ENCODE results near the gene FOXC2. TPM values are rescaled to one million over a fixed set of nuclear protein-coding genes. Genes with fewer than 3 reads are reported as not detected.

FOXC2 gene
- polyA plus RNA-seq, 1 of the 3 experiments (the other 2 are of a cell fraction): 1.3 TPM

DNA sequence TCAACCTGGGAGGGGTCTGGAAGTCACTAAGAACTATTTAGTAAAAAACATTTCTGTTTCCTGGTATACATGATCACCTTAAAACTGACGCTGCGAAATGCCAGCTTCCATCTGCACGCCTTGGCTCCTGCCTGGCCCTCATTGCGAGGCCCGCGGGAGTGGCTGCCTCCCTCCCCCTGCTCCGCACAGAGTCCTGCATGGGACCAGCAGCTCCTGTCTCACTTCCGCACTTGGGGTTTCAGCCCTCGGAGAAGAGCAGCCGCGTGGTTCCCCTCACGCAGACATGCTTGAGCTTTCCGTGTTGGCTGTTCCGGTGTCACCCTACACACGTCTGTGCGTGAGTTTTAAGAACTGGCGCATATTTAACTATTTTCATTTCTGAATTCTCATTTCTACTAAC, 30.0 kb upstream of the FOXC2 start:
- H3K9ac ChIP-seq: no peak overlapping the region
- POLR2A ChIA-PET: no interaction called here
- H3K9me2 ChIP-seq: no peaks in the 10 kb centered on the region
- H3F3A ChIP-seq (replicated peaks; ENCODE audit: insufficient read depth): no peaks in the 10 kb centered on the region
- TF ChIP-seq PBX3 (IDR thresholded peaks at IDR 0.05) (no peak), GATA2 (CRISPR knock-in tag; IDR thresholded peaks at IDR 0.05) (no peak), EP300 (IDR thresholded peaks at IDR 0.05; ENCODE audit: borderline replicate concordance in 1 of 2, low read depth in 1 of 2, low read length in 1 of 2) (no peak), EZH2phosphoT487 (IDR thresholded peaks at IDR 0.05; ENCODE audit: borderline replicate concordance, low read depth) (no peak), POLR2AphosphoS5 (IDR thresholded peaks at IDR 0.05; ENCODE audit: low read depth, low read length) (no peak), TEAD4 (IDR thresholded peaks at IDR 0.05; ENCODE audit: borderline replicate concordance, insufficient read depth) (no peak), YY1 (IDR thresholded peaks at IDR 0.05; ENCODE audit: low read depth) (no peak), SMC3 (IDR thresholded peaks at IDR 0.05; ENCODE audit: low read depth, low read length) (no peak), MEF2A (IDR thresholded peaks at IDR 0.05; ENCODE audit: borderline replicate concordance, low read depth) (no peak)
- TF ChIP-seq, protein P1, sequence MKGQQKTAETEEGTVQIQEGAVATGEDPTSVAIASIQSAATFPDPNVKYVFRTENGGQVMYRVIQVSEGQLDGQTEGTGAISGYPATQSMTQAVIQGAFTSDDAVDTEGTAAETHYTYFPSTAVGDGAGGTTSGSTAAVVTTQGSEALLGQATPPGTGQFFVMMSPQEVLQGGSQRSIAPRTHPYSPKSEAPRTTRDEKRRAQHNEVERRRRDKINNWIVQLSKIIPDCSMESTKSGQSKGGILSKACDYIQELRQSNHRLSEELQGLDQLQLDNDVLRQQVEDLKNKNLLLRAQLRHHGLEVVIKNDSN (IDR thresholded peaks at IDR 0.05; ENCODE audit: borderline replicate concordance, low read depth): no peak
- H2AFZ ChIP-seq (ENCODE audit: low read depth): no peak overlapping the region
- 98% methylated on average over 16 of the region's 17 CpGs for WGBS (ENCODE audit: low lambda C conversion rate)
- H3K27ac ChIP-seq (ENCODE audit: low read depth in 2 of 2, low read length in 1 of 2): no peak overlapping the region
- H3K4me3 ChIP-seq (ENCODE audit: low read depth in 2 of 2, low read length in 1 of 2): no peak overlapping the region
- H3K4me2 ChIP-seq: no peak overlapping the region
- DNase-seq: no peak
- H3K79me2 ChIP-seq (ENCODE audit: insufficient read depth): no peaks in the 10 kb centered on the region
- no peaks in the 10 kb centered on the region for H3K4me1 ChIP-seq (ENCODE audit: control insufficient read depth in 1 of 2, insufficient read depth in 2 of 2, low read depth in 1 of 2, low read length in 1 of 2)
- no peaks in the 10 kb centered on the region for H3K9me3 ChIP-seq
- CTCF ChIA-PET: interaction anchor here (3.0 kb wide), 1 partner anchor 16 kb away, joined by 13 read pairs; no protein-coding TSS in a partner anchor
- H3K27me3 ChIP-seq (ENCODE audit: insufficient read depth): no peaks in the 10 kb centered on the region
- H3K36me3 ChIP-seq (replicated peaks in 1 of 2; ENCODE audit: control insufficient read depth in 1 of 2, insufficient read depth in 2 of 2, low read length in 1 of 2): peaks cover 20 to 48% of the 10 kb centered on the region in 2 experiments
- no peaks in the 10 kb centered on the region for H4K20me1 ChIP-seq (ENCODE audit: insufficient read depth)

DNA sequence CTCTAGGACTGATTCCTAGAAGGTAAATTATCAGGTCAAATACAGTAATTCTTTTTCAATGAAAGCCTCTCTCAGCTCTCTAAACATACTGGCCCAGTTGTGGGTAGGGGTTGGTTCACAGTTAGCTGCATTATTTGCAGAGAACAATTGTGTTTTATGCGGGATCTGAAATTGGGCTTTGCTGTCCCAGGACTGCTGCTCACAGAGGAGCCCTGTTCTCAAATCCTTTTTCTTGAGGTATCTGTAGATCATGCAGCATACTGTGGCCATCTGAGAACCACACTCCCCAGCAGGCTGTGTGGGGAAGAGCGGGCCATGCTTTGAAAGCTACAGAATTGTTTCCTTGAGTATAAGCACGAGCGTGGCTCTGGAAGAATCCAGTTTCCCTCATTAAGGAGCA, 29.1 kb upstream of the FOXC2 start:
- ChIA-PET CTCF (interaction anchor here (3.0 kb wide), 1 partner anchor 17 kb away, joined by 13 read pairs; no protein-coding TSS in a partner anchor), POLR2A (no interaction called here)
- H3F3A ChIP-seq (replicated peaks; ENCODE audit: insufficient read depth): no peaks in the 10 kb centered on the region

More for the DNA sequence above, 29.1 kb upstream of the FOXC2 start:
- 100% methylated on average over 4 of the region's 4 CpGs for WGBS (ENCODE audit: low lambda C conversion rate)
- no peak for DNase-seq
- H3K9me3 ChIP-seq: no peaks in the 10 kb centered on the region
- no peaks in the 10 kb centered on the region for H3K79me2 ChIP-seq (ENCODE audit: insufficient read depth)
- H3K36me3 ChIP-seq (replicated peaks in 1 of 2; ENCODE audit: control insufficient read depth in 1 of 2, insufficient read depth in 2 of 2, low read length in 1 of 2): peaks cover 20 to 54% of the 10 kb centered on the region in 2 experiments
- H3K27ac ChIP-seq (ENCODE audit: low read depth in 2 of 2, low read length in 1 of 2): no peak overlapping the region
- H3K27me3 ChIP-seq (ENCODE audit: insufficient read depth): no peaks in the 10 kb centered on the region
- no peaks in the 10 kb centered on the region for H3K4me1 ChIP-seq (ENCODE audit: control insufficient read depth in 1 of 2, insufficient read depth in 2 of 2, low read depth in 1 of 2, low read length in 1 of 2)
- H4K20me1 ChIP-seq (ENCODE audit: insufficient read depth): no peaks in the 10 kb centered on the region
- H3K4me3 ChIP-seq (ENCODE audit: low read depth in 2 of 2, low read length in 1 of 2): no peak overlapping the region
- no peak for TF ChIP-seq REST (IDR thresholded peaks at IDR 0.05; ENCODE audit: low read depth, low read length)
- no peak for TF ChIP-seq TAF1 (IDR thresholded peaks at IDR 0.05; ENCODE audit: borderline replicate concordance, low read depth, low read length)
- TF ChIP-seq RXRA (IDR thresholded peaks at IDR 0.05; ENCODE audit: borderline replicate concordance, low read depth): no peak
- TF ChIP-seq, protein P2, sequence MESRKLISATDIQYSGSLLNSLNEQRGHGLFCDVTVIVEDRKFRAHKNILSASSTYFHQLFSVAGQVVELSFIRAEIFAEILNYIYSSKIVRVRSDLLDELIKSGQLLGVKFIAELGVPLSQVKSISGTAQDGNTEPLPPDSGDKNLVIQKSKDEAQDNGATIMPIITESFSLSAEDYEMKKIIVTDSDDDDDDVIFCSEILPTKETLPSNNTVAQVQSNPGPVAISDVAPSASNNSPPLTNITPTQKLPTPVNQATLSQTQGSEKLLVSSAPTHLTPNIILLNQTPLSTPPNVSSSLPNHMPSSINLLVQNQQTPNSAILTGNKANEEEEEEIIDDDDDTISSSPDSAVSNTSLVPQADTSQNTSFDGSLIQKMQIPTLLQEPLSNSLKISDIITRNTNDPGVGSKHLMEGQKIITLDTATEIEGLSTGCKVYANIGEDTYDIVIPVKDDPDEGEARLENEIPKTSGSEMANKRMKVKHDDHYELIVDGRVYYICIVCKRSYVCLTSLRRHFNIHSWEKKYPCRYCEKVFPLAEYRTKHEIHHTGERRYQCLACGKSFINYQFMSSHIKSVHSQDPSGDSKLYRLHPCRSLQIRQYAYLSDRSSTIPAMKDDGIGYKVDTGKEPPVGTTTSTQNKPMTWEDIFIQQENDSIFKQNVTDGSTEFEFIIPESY (IDR thresholded peaks at IDR 0.05; ENCODE audit: borderline replicate concordance, low read depth): no peak
- TF ChIP-seq POLR2AphosphoS5 (IDR thresholded peaks at IDR 0.05; ENCODE audit: low read depth, low read length): no peak
- TF ChIP-seq, protein P3, sequence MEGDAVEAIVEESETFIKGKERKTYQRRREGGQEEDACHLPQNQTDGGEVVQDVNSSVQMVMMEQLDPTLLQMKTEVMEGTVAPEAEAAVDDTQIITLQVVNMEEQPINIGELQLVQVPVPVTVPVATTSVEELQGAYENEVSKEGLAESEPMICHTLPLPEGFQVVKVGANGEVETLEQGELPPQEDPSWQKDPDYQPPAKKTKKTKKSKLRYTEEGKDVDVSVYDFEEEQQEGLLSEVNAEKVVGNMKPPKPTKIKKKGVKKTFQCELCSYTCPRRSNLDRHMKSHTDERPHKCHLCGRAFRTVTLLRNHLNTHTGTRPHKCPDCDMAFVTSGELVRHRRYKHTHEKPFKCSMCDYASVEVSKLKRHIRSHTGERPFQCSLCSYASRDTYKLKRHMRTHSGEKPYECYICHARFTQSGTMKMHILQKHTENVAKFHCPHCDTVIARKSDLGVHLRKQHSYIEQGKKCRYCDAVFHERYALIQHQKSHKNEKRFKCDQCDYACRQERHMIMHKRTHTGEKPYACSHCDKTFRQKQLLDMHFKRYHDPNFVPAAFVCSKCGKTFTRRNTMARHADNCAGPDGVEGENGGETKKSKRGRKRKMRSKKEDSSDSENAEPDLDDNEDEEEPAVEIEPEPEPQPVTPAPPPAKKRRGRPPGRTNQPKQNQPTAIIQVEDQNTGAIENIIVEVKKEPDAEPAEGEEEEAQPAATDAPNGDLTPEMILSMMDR (IDR thresholded peaks at IDR 0.05): no peak
- no peak for TF ChIP-seq EP300 (IDR thresholded peaks at IDR 0.05; ENCODE audit: borderline replicate concordance in 1 of 2, low read depth in 1 of 2, low read length in 1 of 2)
- no peak for TF ChIP-seq GATA2 (CRISPR knock-in tag; IDR thresholded peaks at IDR 0.05)
- no peak overlapping the region for H2AFZ ChIP-seq (ENCODE audit: low read depth)
- H3K9me2 ChIP-seq: no peaks in the 10 kb centered on the region
- no peak overlapping the region for H3K9ac ChIP-seq
- H3K4me2 ChIP-seq: no peak overlapping the region

Measured in SK-N-SH (cell line).